CD4-positive, alpha-beta T cell (primary cell): ENCODE data around the gene SUSD6. TPM values are rescaled to one million over a fixed set of nuclear protein-coding genes. Genes with fewer than 3 reads are reported as not detected.

Experiments used
- ATAC-seq: fragments of 200-7000 bp; cut with Tn5 transposase; one replicate; pipeline ENCODE4 v1.10.0; 2022; ENCODE audit warnings: mild to moderate bottlenecking; ENCODE audit not compliant: poor library complexity
- CTCF ChIA-PET: fragments of 350-600 bp; sonication (Branson Sonifier 250); formaldehyde crosslinking; loops from one replicate; lab custom pipeline; 2021; ENCODE audit warnings: antibody characterized with exemption, inconsistent platforms; lab: Charles Lee
- POLR2A ChIA-PET: fragments of 350-600 bp; sonication (Branson Sonifier 250); formaldehyde crosslinking; loops from one replicate; lab custom pipeline; 2021; ENCODE audit warnings: antibody characterized with exemption, inconsistent platforms; lab: Charles Lee
- DNase-seq, 14 experiments: peaks; one replicate each; pipeline ENCODE4 v3.0.0-alpha.2; 2013 to 2020; ENCODE audit warnings: mixed read lengths in 2 of 14
- H3K27ac ChIP-seq, 2 donors: one replicate each; pipeline versions ENCODE4 v1.5.1 to v1.7.0; 2013; ENCODE audit warnings: low read length in 2 of 2, low read depth in 1 of 2, mild to moderate bottlenecking in 1 of 2
- H3K27me3 ChIP-seq, 2 experiments: 1 replicate in 1 of 2; 2 replicates in 1 of 2; pipeline versions ENCODE4 v1.6.1 to v1.7.0; 2013; ENCODE audit warnings: low read length in 2 of 2, control low read depth in 1 of 2, mild to moderate bottlenecking in 1 of 2, moderate library complexity in 1 of 2; ENCODE audit not compliant: insufficient read depth in 2 of 2, control insufficient read depth in 1 of 2
- H3K36me3 ChIP-seq: one replicate; pipeline ENCODE4 v1.6.1; 2013; ENCODE audit warnings: low read length, control low read depth; ENCODE audit not compliant: insufficient read depth
- H3K4me1 ChIP-seq: one replicate; pipeline ENCODE4 v1.6.1; 2013; ENCODE audit warnings: low read length, control low read depth; ENCODE audit not compliant: insufficient read depth
- H3K4me3 ChIP-seq: one replicate; pipeline ENCODE4 v1.5.1; 2013; ENCODE audit warnings: mild to moderate bottlenecking, low read length, moderate library complexity
- H3K9me3 ChIP-seq, 2 experiments: 1 replicate in 1 of 2; 2 replicates in 1 of 2; pipeline versions ENCODE4 v1.6.1 to v1.7.0; 2013; ENCODE audit warnings: low read length in 2 of 2, mild to moderate bottlenecking in 2 of 2, control low read depth in 1 of 2, moderate library complexity in 1 of 2; ENCODE audit not compliant: control insufficient read depth in 1 of 2, insufficient read depth in 1 of 2
- H3K27ac Mint-ChIP-seq: one replicate; pipeline ENCODE4 v1.8.0; 2020; ENCODE audit warnings: mixed read lengths
- H3K27me3 Mint-ChIP-seq: one replicate; pipeline ENCODE4 v1.8.0; 2021; ENCODE audit warnings: mixed read lengths
- H3K36me3 Mint-ChIP-seq: one replicate; pipeline ENCODE4 v1.8.0; 2021; ENCODE audit warnings: low read depth, mixed read lengths
- H3K4me1 Mint-ChIP-seq: one replicate; pipeline ENCODE4 v1.8.0; 2021; ENCODE audit warnings: low read depth, mixed read lengths
- H3K4me3 Mint-ChIP-seq: one replicate; pipeline ENCODE4 v1.8.0; 2020; ENCODE audit warnings: mild to moderate bottlenecking, mixed read lengths
- H3K9me3 Mint-ChIP-seq: one replicate; pipeline ENCODE4 v1.8.0; 2020; ENCODE audit warnings: mixed read lengths
- intact Hi-C, 2 experiments: fragments of 100-400 bp; cut with DNase I in 1 of 2; cut with micrococcal nuclease in 1 of 2; formaldehyde crosslinking; loops; one replicate each; pipeline versions ENCODE4 v1.15.1 to v1.9.0; 2023 to 2025; cut with DNase I, micrococcal nuclease
- total RNA-seq, 174 experiments: library from RNA in 2 of 174; stranded (reverse) in 2 of 174; gene quantifications; one replicate each; pipeline ENCODE4 v1.2.3 and lab custom pipeline; 2021 to 2026
- TF ChIP-seq, protein P1 (sequence below): fragments of 200-600 bp; IDR thresholded peaks from one replicate; pipeline ENCODE4 v1.8.0; 2022; ENCODE audit warnings: antibody characterized with exemption, mild to moderate bottlenecking

SUSD6 gene
- total RNA-seq, 2 experiments from 2014 or later, result 93.7 to 95.1 TPM

DNA sequence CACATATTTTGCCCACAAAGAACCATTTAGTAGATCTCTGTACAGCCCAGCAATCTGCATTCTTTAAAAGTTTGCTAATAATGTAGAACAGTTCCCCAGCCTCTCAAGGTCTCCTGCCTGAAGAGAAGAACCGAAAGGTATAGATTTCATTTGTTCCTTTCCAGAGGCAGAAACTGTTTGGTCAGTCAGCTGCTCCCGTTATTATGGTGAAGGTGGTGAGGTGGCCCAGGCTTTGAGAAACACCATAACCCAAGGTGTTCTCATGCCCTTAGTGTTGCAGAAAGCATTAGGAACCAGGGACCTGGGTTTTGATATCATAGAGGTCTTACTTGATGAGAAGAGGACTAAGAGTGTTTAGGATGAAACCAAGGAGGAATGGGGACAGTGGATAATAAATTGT, 65.3 kb downstream of the SUSD6 start:
- Mint-ChIP-seq H3K4me1 (peaks cover 77% of the 10 kb centered on the region), H3K4me3 (no peak overlapping the region), H3K36me3 (peaks cover 36% of the 10 kb centered on the region), H3K9me3 (no peaks in the 10 kb centered on the region), H3K27me3 (no peaks in the 10 kb centered on the region), H3K27ac (peak overlapping the region; percentile 67)
- no peaks in the 10 kb centered on the region for H3K27me3 ChIP-seq
- CTCF ChIA-PET, result interaction anchor here (1.0 kb wide), 1 partner anchor 92 kb away, joined by 3 read pairs; no protein-coding TSS in a partner anchor
- DNase-seq (no peak), ATAC-seq (no peak)
- POLR2A ChIA-PET, result no interaction called here
- intact Hi-C loops, result no loop called here
- H3K36me3 ChIP-seq, result no peaks in the 10 kb centered on the region
- H3K9me3 ChIP-seq, result no peaks in the 10 kb centered on the region
- no peak overlapping the region for H3K27ac ChIP-seq
- H3K4me1 ChIP-seq, result peaks cover 59% of the 10 kb centered on the region
- no peak overlapping the region for H3K4me3 ChIP-seq
- TF ChIP-seq, protein P1, sequence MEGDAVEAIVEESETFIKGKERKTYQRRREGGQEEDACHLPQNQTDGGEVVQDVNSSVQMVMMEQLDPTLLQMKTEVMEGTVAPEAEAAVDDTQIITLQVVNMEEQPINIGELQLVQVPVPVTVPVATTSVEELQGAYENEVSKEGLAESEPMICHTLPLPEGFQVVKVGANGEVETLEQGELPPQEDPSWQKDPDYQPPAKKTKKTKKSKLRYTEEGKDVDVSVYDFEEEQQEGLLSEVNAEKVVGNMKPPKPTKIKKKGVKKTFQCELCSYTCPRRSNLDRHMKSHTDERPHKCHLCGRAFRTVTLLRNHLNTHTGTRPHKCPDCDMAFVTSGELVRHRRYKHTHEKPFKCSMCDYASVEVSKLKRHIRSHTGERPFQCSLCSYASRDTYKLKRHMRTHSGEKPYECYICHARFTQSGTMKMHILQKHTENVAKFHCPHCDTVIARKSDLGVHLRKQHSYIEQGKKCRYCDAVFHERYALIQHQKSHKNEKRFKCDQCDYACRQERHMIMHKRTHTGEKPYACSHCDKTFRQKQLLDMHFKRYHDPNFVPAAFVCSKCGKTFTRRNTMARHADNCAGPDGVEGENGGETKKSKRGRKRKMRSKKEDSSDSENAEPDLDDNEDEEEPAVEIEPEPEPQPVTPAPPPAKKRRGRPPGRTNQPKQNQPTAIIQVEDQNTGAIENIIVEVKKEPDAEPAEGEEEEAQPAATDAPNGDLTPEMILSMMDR, result no peak

DNA sequence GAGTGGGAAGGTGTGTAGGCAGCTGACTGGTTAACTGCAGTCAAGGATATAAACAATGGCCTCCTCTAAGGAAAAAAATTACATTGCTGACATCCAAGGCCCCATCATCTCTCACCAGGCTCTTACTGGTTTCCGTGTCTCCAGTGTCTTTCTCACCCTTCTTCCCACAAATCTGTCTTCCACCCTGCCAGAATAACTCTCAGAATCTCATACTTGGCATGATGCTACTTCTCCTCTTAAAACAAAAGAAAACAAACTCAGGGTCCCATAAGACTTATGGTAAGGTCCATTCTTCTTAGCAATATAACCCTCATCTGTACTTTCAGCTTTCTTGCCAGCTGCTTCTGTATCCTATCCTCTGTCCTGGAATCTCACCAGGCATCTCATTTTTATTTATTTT, 68.9 kb downstream of the SUSD6 start:
- Mint-ChIP-seq H3K9me3 (no peaks in the 10 kb centered on the region), H3K27me3 (no peaks in the 10 kb centered on the region), H3K4me3 (no peak overlapping the region), H3K36me3 (peaks cover 40% of the 10 kb centered on the region), H3K27ac (peak overlapping the region; percentile 1), H3K4me1 (peaks cover 77% of the 10 kb centered on the region)
- TF ChIP-seq, protein P1, result no peak
- Histone ChIP-seq H3K27ac (no peak overlapping the region), H3K4me3 (no peak overlapping the region), H3K4me1 (peaks cover 58% of the 10 kb centered on the region), H3K27me3 (no peaks in the 10 kb centered on the region), H3K9me3 (no peaks in the 10 kb centered on the region), H3K36me3 (no peaks in the 10 kb centered on the region)
- CTCF ChIA-PET, result no interaction called here
- POLR2A ChIA-PET, result no interaction called here
- intact Hi-C loops, result no loop called here
- ATAC-seq (no peak), DNase-seq (no peak)

DNA sequence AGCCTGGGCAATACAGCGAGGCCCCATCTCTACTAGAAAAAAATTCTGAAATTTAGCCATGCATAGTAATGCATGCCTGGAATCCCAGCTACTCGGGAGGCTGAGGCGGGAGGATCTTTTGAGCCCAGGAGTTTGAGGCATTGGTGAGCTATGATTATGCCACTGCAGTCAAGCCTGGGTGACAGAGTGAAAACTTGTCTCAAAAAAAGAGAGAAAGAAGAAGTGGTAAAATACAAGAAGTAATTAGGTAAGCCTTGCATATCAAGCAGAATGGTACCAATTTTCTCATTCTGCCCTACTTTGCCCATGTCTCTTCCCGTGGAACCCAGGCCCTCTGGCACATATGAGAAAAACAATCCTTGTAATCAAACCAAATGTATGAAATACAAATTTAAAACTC, 70.7 kb downstream of the SUSD6 start:
- Histone ChIP-seq H3K36me3 (no peaks in the 10 kb centered on the region), H3K27ac (peak overlapping the region in 1 of 2 donors; percentile 33), H3K27me3 (no peaks in the 10 kb centered on the region), H3K4me1 (peaks cover 47% of the 10 kb centered on the region), H3K4me3 (no peak overlapping the region), H3K9me3 (no peaks in the 10 kb centered on the region)
- peak overlapping the region; percentile 31 for H3K27ac Mint-ChIP-seq
- ATAC-seq (no peak), DNase-seq (no peak)
- ChIA-PET POLR2A (interaction anchor here (1.0 kb wide), 1 partner anchor 10 kb away, joined by 3 read pairs; no protein-coding TSS in a partner anchor), CTCF (no interaction called here)
- H3K27me3 Mint-ChIP-seq, result no peaks in the 10 kb centered on the region
- intact Hi-C loops, result no loop called here
- H3K36me3 Mint-ChIP-seq, result peaks cover 29% of the 10 kb centered on the region
- peaks cover 72% of the 10 kb centered on the region for H3K4me1 Mint-ChIP-seq
- H3K9me3 Mint-ChIP-seq, result no peaks in the 10 kb centered on the region
- TF ChIP-seq, protein P1, result no peak
- H3K4me3 Mint-ChIP-seq, result peak overlapping the region; percentile 47
